GM21619 (cell line): ENCODE data around the gene GOLT1A.
"Not testable (repeated sequence)": the region's sequence is repeated elsewhere in the genome, so short reads cannot be mapped to it uniquely, and the experiment has no call there.

ENCODE experiments used
- ATAC-seq: cut with Tn5 transposase; IDR thresholded peaks from one replicate; pipeline ENCODE4 v1.9.1; 2021; ENCODE audit not compliant: unreplicated experiment

Gene GOLT1A

GRCh38 chr1:204249736-204250427 is 36.1 kb upstream of the GOLT1A start:
- no peak for ATAC-seq

GRCh38 chr1:204248954-204249353 is 35.2 kb upstream of the GOLT1A start:
- no peak for ATAC-seq

GRCh38 chr1:204246876-204247275 is 33.1 kb upstream of the GOLT1A start:
- ATAC-seq: no peak

- no peak for ATAC-seq
These were observed 29.1 kb upstream of the GOLT1A start for GRCh38 chr1:204242920-204243319.

GRCh38 chr1:204241914-204242313 is 28.1 kb upstream of the GOLT1A start:
- ATAC-seq: no peak

- no peak for ATAC-seq
These were observed 27.3 kb upstream of the GOLT1A start for GRCh38 chr1:204241050-204241449.

- no peak for ATAC-seq
These were observed 26.4 kb upstream of the GOLT1A start for GRCh38 chr1:204240233-204240632.

GRCh38 chr1:204239401-204239800 is 25.6 kb upstream of the GOLT1A start:
- ATAC-seq: not testable (repeated sequence)

GRCh38 chr1:204238520-204238919 is 24.7 kb upstream of the GOLT1A start:
- not testable (repeated sequence) for ATAC-seq

- not testable (repeated sequence) for ATAC-seq
These were observed 23.7 kb upstream of the GOLT1A start for GRCh38 chr1:204237515-204237914.

GRCh38 chr1:204232526-204232925 is 18.7 kb upstream of the GOLT1A start:
- ATAC-seq: no peak

GRCh38 chr1:204230211-204230610 is 16.4 kb upstream of the GOLT1A start:
- no peak for ATAC-seq

GRCh38 chr1:204228896-204229295 is 15.1 kb upstream of the GOLT1A start:
- ATAC-seq: no peak

GRCh38 chr1:204227996-204228785 is 14.4 kb upstream of the GOLT1A start:
- ATAC-seq: no peak

- ATAC-seq: no peak
These were observed 13.6 kb upstream of the GOLT1A start for GRCh38 chr1:204227351-204227750.

- ATAC-seq: no peak
These were observed 12.3 kb upstream of the GOLT1A start for GRCh38 chr1:204225841-204226735.

- no peak for ATAC-seq
These were observed 10.9 kb upstream of the GOLT1A start for GRCh38 chr1:204224655-204225054.

GRCh38 chr1:204223129-204223860 is 9.5 kb upstream of the GOLT1A start:
- no peak for ATAC-seq

- no peak for ATAC-seq
These were observed 8.9 kb upstream of the GOLT1A start for GRCh38 chr1:204222764-204223055.

- no peak for ATAC-seq
These were observed 8.4 kb upstream of the GOLT1A start for GRCh38 chr1:204222006-204222763.
